Mucosa of descending colon (tissue), 3 donors: Measurements from ENCODE around the gene RAB30. TPM values are rescaled to one million over a fixed set of nuclear protein-coding genes. Genes with fewer than 3 reads are reported as not detected.

Experiments
- ATAC-seq: fragments of 200-7000 bp; cut with Tn5 transposase; one replicate; pipeline ENCODE4 v1.9.1; 2020; ENCODE audit warnings: mild to moderate bottlenecking, moderate library complexity
- DNase-seq, 3 donors: peaks; one replicate each; pipeline ENCODE4 v3.0.0-alpha.2; 2020
- H3K36me3 ChIP-seq: fragments of 200-600 bp; one replicate; pipeline ENCODE4 v1.8.0; 2021; ENCODE audit warnings: low read depth, mild to moderate bottlenecking
- H3K4me1 ChIP-seq: fragments of 200-600 bp; one replicate; pipeline ENCODE4 v1.8.0; 2021; ENCODE audit warnings: low read depth, mild to moderate bottlenecking
- H3K4me3 ChIP-seq: fragments of 200-600 bp; one replicate; pipeline ENCODE4 v1.8.0; 2021; ENCODE audit warnings: mild to moderate bottlenecking
- H3K9me3 ChIP-seq: fragments of 200-600 bp; one replicate; pipeline ENCODE4 v1.8.0; 2021; ENCODE audit warnings: mild to moderate bottlenecking
- intact Hi-C, 2 donors: fragments of 100-400 bp; cut with DNase I in 1 of 2; cut with micrococcal nuclease in 1 of 2; formaldehyde crosslinking; loops; one replicate each; pipeline versions ENCODE4 v1.11.0 to v1.11.1; 2022; cut with DNase I, micrococcal nuclease
- total RNA-seq, 3 donors: library from RNA; stranded (reverse); fragmentation: NEBNext Ultra II Directional in 2 of 3; extraction: Animal tissue kit (Norgen Biotek cat#: 25700) in 2 of 3; gene quantifications; one replicate each; pipeline versions ENCODE4 v1.2.1 to v1.2.4, GENCODE V29; 2021 to 2023
- TF ChIP-seq, protein P1 (sequence below): fragments of 200-600 bp; IDR thresholded peaks from one replicate; pipeline ENCODE4 v1.8.0; 2022; ENCODE audit warnings: antibody characterized with exemption, mild to moderate bottlenecking
- donor health status: DM: no; HTN: no; CAD: no; lungs with moderate emphysema.
- donor health status: DM: no; HTN: no; CAD: no.
- donor health status: DM: no; HTN: yes; CAD: no.

RAB30 gene
- total RNA-seq, 3 donors from 2014 or later = 16.2 to 30.7 (median 19.1) TPM

DNA sequence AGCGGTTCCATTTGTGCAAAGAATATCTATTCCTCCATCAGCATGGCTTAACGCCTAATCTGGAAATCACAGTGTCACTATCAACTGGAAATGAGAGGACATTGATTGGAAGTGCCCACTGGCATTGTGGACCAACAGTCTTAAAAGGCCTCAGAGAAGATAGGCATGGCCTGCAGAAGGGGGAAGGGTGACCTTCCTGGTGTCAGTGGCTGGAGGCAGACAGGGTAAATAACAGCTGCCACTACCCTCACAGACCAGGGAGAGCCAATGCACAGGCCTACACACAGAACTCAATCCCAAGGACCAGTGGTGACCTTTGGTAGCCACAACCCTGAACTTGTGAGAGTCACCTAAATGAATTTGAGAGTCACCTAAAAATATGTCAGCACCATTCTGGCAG lies 134.1 kb downstream of the RAB30 start:
- no peaks in the 10 kb centered on the region for H3K36me3 ChIP-seq
- intact Hi-C loops = no loop called here
- H3K9me3 ChIP-seq = no peaks in the 10 kb centered on the region
- DNase-seq = no peak
- TF ChIP-seq, protein P1, sequence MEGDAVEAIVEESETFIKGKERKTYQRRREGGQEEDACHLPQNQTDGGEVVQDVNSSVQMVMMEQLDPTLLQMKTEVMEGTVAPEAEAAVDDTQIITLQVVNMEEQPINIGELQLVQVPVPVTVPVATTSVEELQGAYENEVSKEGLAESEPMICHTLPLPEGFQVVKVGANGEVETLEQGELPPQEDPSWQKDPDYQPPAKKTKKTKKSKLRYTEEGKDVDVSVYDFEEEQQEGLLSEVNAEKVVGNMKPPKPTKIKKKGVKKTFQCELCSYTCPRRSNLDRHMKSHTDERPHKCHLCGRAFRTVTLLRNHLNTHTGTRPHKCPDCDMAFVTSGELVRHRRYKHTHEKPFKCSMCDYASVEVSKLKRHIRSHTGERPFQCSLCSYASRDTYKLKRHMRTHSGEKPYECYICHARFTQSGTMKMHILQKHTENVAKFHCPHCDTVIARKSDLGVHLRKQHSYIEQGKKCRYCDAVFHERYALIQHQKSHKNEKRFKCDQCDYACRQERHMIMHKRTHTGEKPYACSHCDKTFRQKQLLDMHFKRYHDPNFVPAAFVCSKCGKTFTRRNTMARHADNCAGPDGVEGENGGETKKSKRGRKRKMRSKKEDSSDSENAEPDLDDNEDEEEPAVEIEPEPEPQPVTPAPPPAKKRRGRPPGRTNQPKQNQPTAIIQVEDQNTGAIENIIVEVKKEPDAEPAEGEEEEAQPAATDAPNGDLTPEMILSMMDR = no peak
- H3K4me1 ChIP-seq = no peaks in the 10 kb centered on the region
- H3K4me3 ChIP-seq = no peak overlapping the region
- ATAC-seq = no peak

DNA sequence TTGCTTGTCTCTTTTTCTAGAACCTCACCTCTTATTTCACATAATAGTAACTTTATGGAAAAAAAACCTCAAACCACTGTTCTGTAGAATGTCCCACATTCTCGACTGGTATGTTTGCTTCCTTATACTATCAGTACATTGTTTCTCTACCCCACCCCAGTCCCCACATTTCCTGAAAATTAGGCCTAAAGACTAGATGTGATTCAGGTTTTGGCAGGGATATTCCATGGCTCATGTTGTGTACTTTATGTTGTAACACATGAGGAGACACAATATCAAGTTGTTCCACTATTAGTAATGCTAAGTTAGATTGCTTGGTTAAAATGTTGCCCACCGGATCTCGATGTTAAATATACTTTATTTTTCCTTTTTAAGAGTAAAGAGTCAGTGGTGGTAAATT lies 135.4 kb downstream of the RAB30 start:
- ATAC-seq = no peak
- H3K9me3 ChIP-seq = no peaks in the 10 kb centered on the region

DNA sequence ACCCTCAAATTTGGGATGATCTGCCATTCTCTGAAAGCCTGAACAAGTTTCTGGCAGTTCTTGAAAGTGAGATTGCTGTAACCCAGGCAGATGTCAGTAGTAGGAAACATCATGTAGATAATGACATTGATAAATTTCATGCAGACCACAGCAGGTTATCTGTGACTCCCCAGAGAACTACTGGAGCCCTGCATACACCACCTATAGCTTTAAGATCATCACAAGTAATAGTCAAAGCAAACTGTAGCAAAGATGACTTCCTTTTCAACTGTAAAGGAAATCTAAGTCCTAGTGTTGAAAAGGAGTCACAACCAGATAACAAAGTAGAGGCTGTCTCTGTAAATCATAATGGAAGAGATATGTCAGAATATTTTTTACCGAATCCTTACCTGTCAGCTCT lies 139.1 kb downstream of the RAB30 start:
- TF ChIP-seq, protein P1 = no peak
- H3K9me3 ChIP-seq = no peaks in the 10 kb centered on the region
- H3K36me3 ChIP-seq = no peaks in the 10 kb centered on the region
- H3K4me3 ChIP-seq = no peak overlapping the region
- DNase-seq (no peak), ATAC-seq (no peak)
- intact Hi-C loops = no loop called here
- no peaks in the 10 kb centered on the region for H3K4me1 ChIP-seq

More for the DNA sequence above, 135.4 kb downstream of the RAB30 start:
- DNase-seq = no peak
- TF ChIP-seq, protein P1 = no peak
- intact Hi-C loops = no loop called here
- H3K36me3 ChIP-seq = no peaks in the 10 kb centered on the region
- H3K4me1 ChIP-seq = no peaks in the 10 kb centered on the region
- H3K4me3 ChIP-seq = no peak overlapping the region

GRCh38 chr11:82930734-82931133 lies 141.0 kb downstream of the RAB30 start:
- DNase-seq (no peak), ATAC-seq (no peak)
- intact Hi-C loops = no loop called here
- no peak overlapping the region for H3K4me3 ChIP-seq
- peaks cover 4% of the 10 kb centered on the region for H3K4me1 ChIP-seq
- H3K36me3 ChIP-seq = no peaks in the 10 kb centered on the region
- TF ChIP-seq, protein P1 = no peak
- no peaks in the 10 kb centered on the region for H3K9me3 ChIP-seq

GRCh38 chr11:82930229-82930628 lies 141.5 kb downstream of the RAB30 start:
- Histone ChIP-seq H3K4me3 (no peak overlapping the region), H3K36me3 (no peaks in the 10 kb centered on the region), H3K9me3 (no peaks in the 10 kb centered on the region), H3K4me1 (peaks cover 4% of the 10 kb centered on the region)
- ATAC-seq (no peak), DNase-seq (no peak)
- TF ChIP-seq, protein P1 = no peak
- intact Hi-C loops = no loop called here

GRCh38 chr11:82929121-82929520 lies 142.6 kb downstream of the RAB30 start:
- DNase-seq (no peak), ATAC-seq (no peak)
- H3K36me3 ChIP-seq = no peaks in the 10 kb centered on the region
- intact Hi-C loops = no loop called here
- peaks cover 4% of the 10 kb centered on the region for H3K4me1 ChIP-seq
- TF ChIP-seq, protein P1 = no peak
- H3K9me3 ChIP-seq = no peaks in the 10 kb centered on the region
- H3K4me3 ChIP-seq = no peak overlapping the region
